NT2/D1 (cell line): ENCODE results near the gene KCP.

ENCODE experiments used
- DNase-seq: peaks from one replicate; pipeline ENCODE4 v3.0.0-alpha.2; 2011; ENCODE audit warnings: low read depth, low spot score
- H3K27me3 ChIP-seq: 2 replicates; pipeline ENCODE4 v1.6.0; 2011; ENCODE audit warnings: mild to moderate bottlenecking; ENCODE audit not compliant: insufficient read length, insufficient read depth
- H3K36me3 ChIP-seq: 2 replicates; pipeline ENCODE4 v1.6.1; 2011; ENCODE audit warnings: mild to moderate bottlenecking, low read length, mixed read lengths; ENCODE audit not compliant: insufficient read depth, insufficient read length
- H3K4me1 ChIP-seq: 2 replicates; pipeline ENCODE4 v1.5.1; 2011; ENCODE audit not compliant: insufficient read depth, insufficient read length
- H3K4me3 ChIP-seq: 2 replicates; pipeline ENCODE4 v1.5.1; 2011; ENCODE audit warnings: low read depth; ENCODE audit not compliant: insufficient read length
- H3K9ac ChIP-seq: 2 replicates; pipeline ENCODE4 v1.6.0; 2011; ENCODE audit warnings: low read depth; ENCODE audit not compliant: insufficient read length
- H3K9me3 ChIP-seq: 2 replicates; pipeline ENCODE4 v1.5.1; 2011; ENCODE audit warnings: mild to moderate bottlenecking, low read length; ENCODE audit not compliant: insufficient read depth
- SUZ12 ChIP-seq: IDR thresholded peaks from 2 replicates; pipeline ENCODE4 v1.6.1; 2011; ENCODE audit not compliant: insufficient read length, insufficient read depth; ENCODE audit errors: extremely low read depth
- YY1 ChIP-seq: IDR thresholded peaks from 2 replicates; pipeline ENCODE4 v1.6.1; 2011; ENCODE audit not compliant: insufficient read length, insufficient read depth
- ZNF274 ChIP-seq: IDR thresholded peaks from 2 replicates; pipeline ENCODE4 v1.6.1; 2011; ENCODE audit warnings: mild to moderate bottlenecking, low read depth, low read length

The KCP gene

DNA sequence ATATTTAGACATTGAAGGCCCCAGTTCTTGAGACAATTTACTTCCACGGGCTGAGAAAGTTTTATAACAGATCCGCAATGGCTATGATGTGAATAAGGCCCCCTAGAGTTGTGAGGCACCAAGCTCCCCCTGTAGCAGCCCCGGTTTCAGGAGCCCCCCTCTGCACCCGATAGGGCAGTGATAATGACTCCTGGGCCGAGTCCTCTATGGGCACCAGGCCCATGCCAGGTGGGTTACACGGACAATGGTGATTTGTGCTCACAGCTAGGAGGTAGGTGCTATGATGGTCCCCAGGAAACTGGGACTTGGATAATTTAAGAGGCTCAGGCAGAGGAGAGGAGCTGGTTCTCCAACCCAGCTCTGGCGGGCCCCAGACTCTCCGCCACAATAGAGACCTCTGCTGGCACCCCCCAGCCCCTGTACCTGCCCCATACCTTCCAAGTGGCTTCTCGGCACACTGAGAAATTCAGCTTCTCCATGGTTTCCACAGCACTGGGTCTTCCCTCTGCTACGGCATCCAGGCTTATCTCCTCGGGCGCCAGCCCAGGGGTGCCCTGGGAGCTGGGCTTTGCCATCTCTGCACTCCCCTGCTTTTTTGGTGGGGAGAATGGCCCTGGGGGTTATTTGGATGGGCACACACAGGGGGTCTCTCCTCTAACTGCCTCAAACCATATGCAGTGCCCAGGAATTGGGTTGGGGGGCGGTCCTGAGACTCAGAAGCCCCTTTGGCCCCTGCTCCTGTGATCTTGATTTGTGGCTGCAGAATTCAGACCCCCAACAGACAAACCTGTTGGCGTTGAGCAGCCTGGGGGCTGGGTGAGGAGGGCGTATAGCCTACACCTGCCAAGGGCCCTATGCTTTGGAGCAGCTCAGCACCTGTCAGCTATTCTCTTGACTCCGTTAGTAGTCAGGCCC lies 12.2 kb upstream of the KCP start:
- H3K27me3 ChIP-seq, result no peaks in the 10 kb centered on the region

DNA sequence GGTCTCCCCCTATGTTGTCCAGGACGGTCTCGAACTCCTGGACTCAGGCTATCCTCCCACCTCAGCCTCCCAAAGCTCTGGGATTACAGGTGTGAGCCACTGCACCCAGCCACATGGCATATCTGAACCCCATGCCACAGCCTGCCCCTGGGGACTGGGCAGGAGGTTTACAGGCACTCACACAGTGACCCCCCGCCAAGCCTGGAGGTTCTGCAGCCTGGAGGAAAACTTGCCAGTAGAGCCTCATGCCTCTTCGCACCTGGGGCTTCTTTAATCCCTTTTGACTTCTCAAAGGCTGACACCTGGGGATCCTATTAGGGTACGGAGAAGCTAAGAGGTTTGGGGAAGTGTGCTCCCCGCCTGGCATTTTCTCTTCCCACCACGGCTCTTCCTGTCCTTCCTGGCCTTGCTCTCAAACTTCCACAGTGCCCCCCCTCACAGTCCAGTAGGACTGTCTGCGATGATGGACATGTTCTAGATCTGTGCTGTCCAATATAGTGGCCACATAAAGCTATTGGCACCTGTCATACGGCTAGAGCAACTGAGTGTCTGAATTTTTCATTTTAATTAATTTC lies 11.4 kb upstream of the KCP start:
- no peaks in the 10 kb centered on the region for H3K27me3 ChIP-seq

More for the DNA sequence above, 12.2 kb upstream of the KCP start:
- H3K9me3 ChIP-seq, result no peaks in the 10 kb centered on the region
- no peaks in the 10 kb centered on the region for H3K4me1 ChIP-seq
- no peak overlapping the region for H3K9ac ChIP-seq
- H3K36me3 ChIP-seq, result no peaks in the 10 kb centered on the region
- no peak overlapping the region for H3K4me3 ChIP-seq
- TF ChIP-seq SUZ12 (no peak), YY1 (no peak), ZNF274 (no peak)
- no peak for DNase-seq

DNA sequence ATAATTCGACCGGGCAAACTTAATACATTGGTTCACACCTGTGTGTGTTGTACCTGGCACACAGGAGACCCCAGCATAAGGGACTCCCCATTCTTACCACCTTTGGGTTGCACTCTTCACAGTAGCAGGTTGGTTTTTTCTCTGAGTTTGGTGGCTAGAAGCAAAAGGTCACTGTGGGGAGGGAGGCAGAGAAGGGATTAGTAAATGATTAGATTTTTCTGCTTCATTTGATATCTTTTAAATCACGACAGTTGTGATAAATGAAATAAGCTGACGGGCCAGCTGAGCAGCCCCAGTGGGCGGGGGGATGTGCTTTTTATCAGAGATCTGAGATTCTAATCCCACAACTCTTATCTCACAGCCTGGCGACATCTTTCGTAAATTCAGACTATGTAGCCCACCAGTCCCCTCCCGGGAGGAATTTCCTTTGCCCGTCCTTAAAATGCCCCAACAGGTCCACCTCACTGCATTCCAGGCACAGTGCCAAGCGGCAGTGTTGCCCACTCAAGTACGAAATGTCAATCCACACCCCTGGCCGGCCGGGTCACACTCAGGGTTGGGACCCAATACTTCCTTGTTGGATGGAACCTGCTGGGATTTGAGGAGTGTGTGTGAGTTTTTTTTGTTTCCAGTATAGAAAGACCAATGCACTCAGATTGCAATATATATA lies 10.5 kb upstream of the KCP start:
- TF ChIP-seq ZNF274 (no peak), SUZ12 (no peak), YY1 (no peak)
- no peak for DNase-seq

More for the DNA sequence above, 11.4 kb upstream of the KCP start:
- DNase-seq, result no peak
- TF ChIP-seq SUZ12 (no peak), YY1 (no peak), ZNF274 (no peak)
- Histone ChIP-seq H3K36me3 (no peaks in the 10 kb centered on the region), H3K4me3 (no peak overlapping the region), H3K4me1 (no peaks in the 10 kb centered on the region), H3K9me3 (no peaks in the 10 kb centered on the region), H3K9ac (no peak overlapping the region)

DNA sequence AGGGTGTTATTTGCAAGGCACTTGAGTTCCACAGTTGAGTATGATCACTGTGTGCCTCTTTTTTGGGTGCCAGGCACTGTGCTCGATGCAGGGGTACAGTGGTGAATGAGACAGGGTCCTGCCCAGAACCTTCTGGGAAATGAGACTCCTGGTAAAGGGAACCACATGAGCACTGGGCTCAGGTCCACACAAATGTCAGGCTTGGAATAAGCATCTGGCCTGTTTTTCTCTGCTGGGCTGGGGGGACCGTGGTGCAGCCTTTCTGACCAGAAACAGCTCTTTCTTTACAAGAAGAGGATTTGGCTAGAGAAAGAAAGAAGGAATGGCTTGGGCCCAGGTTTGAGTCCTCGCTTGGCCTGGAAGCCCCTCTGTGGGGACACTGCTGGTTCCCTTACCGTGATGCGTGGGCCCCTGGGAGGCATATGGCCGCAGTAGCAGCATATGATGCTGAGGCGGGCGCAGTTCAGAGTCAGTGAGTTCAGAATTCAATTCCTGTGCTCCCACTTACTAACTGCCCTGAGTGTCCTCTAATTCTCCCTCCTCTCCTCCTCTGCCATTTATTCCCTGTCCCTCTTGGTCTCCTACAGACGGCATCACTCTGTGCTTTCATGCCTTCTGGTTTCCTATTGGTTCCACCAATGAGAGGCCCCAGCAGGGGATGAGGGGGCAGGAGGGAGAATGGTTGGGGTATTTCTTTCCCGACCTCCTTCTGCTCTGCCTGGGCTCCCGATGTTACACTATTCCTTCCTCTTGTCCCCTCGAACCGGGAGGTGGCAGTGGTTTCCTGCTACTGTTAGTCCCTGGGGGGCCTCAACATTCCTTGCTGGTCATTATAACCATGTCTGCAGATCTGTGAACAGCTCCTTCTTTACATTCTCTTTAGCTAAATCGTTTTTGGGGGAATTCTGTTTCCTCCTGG lies 9.6 kb upstream of the KCP start:
- H3K9ac ChIP-seq, result no peak overlapping the region
- no peaks in the 10 kb centered on the region for H3K4me1 ChIP-seq
- no peaks in the 10 kb centered on the region for H3K27me3 ChIP-seq
- DNase-seq, result no peak
- no peak overlapping the region for H3K4me3 ChIP-seq
- no peaks in the 10 kb centered on the region for H3K36me3 ChIP-seq
- no peak for TF ChIP-seq SUZ12
- TF ChIP-seq YY1, result no peak
- no peak for TF ChIP-seq ZNF274
- H3K9me3 ChIP-seq, result no peaks in the 10 kb centered on the region

More for the DNA sequence above, 10.5 kb upstream of the KCP start:
- no peaks in the 10 kb centered on the region for H3K36me3 ChIP-seq
- H3K9ac ChIP-seq, result no peak overlapping the region
- H3K4me3 ChIP-seq, result no peak overlapping the region
- H3K27me3 ChIP-seq, result no peaks in the 10 kb centered on the region
- no peaks in the 10 kb centered on the region for H3K9me3 ChIP-seq
- no peaks in the 10 kb centered on the region for H3K4me1 ChIP-seq

DNA sequence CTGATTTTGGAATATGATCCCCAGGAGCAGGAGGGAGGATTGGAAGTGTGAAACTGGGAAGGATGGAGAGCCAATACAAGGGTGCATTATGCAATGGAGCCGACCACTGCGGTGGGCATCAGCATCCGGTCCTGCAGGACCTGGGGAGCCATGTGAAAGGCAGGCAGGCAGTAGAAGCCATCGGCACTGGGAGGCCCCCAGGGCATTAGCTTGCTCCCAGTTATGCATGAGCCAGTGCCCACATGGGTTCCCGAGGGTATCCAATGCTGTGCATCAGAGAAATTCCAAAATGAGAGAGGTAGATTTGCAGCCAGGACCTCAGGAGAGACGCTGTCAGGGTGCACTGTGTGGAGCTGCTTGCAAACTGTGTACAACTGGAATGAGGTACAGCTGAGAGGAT lies 8.7 kb upstream of the KCP start:
- Histone ChIP-seq H3K4me1 (no peaks in the 10 kb centered on the region), H3K36me3 (no peaks in the 10 kb centered on the region), H3K4me3 (no peak overlapping the region), H3K9me3 (no peaks in the 10 kb centered on the region), H3K9ac (no peak overlapping the region), H3K27me3 (no peaks in the 10 kb centered on the region)
- no peak for TF ChIP-seq YY1
- no peak for TF ChIP-seq SUZ12
- TF ChIP-seq ZNF274, result no peak
- DNase-seq, result no peak

DNA sequence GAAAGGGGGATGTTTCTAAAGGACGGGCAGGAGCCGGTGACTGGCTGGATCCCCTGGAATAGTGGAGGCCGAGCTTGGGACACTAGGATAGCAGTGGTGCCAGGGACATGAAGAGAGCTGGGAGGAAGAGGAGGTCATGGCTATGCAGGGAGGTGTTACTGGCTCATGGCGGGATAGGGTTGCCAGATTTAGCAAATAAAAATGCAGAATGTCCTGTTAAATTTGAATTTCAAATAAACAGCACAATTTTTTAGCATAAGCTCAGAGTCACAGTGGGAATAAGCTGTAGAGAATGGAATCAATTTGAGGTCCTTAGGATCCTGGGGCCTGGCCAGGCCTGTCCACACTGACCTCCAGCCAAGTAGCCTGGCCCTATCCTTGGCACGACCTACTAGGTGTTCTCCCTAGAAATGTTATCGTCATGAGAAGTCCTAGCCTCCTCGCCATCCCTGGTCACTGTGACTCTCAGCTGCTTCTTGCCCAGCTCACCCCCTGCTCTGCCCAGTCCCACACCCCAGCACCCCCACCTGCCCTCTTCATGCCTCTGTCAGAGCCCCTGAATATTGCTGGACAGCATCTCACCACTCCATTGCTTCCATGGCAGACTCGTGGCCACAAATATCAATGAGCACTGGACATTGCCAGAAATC lies 7.6 kb upstream of the KCP start:
- Histone ChIP-seq H3K4me1 (peaks cover 4% of the 10 kb centered on the region), H3K4me3 (no peak overlapping the region), H3K36me3 (no peaks in the 10 kb centered on the region), H3K9ac (no peak overlapping the region), H3K27me3 (no peaks in the 10 kb centered on the region), H3K9me3 (no peaks in the 10 kb centered on the region)
- TF ChIP-seq YY1 (no peak), ZNF274 (no peak), SUZ12 (no peak)
- no peak for DNase-seq
